Fibroblast of skin of right biceps (primary cell): ENCODE data around the gene UBR3.
A peak's percentile ranks its signal among the peaks of the same experiment; 100 is the strongest.

ENCODE experiments used
- DNase-seq: peaks from one replicate; pipeline ENCODE4 v3.0.0-alpha.2; 2013

The UBR3 gene

GRCh38 chr2:169961911-169962310 is 134.7 kb downstream of the UBR3 start:
- DNase-seq = peak; percentile 58

GRCh38 chr2:169963786-169964185 is 136.5 kb downstream of the UBR3 start:
- no peak for DNase-seq

GRCh38 chr2:169964740-169965139 is 137.5 kb downstream of the UBR3 start:
- peak; percentile 7 for DNase-seq

- DNase-seq = no peak
Observed at GRCh38 chr2:169965495-169965894, 138.2 kb downstream of the UBR3 start.

GRCh38 chr2:169966454-169966853 is 139.2 kb downstream of the UBR3 start:
- no peak for DNase-seq

GRCh38 chr2:169968743-169969142 is 141.5 kb downstream of the UBR3 start:
- DNase-seq = no peak

GRCh38 chr2:169975221-169975620 is 148.0 kb downstream of the UBR3 start:
- no peak for DNase-seq

GRCh38 chr2:169976335-169976851 is 149.1 kb downstream of the UBR3 start:
- DNase-seq = no peak

- no peak for DNase-seq
Observed at GRCh38 chr2:169977530-169977929, 150.3 kb downstream of the UBR3 start.

- no peak for DNase-seq
Observed at GRCh38 chr2:169978402-169979017, 151.3 kb downstream of the UBR3 start.

- no peak for DNase-seq
Observed at GRCh38 chr2:169979025-169979424, 151.8 kb downstream of the UBR3 start.

- DNase-seq = peak; percentile 54
Observed at GRCh38 chr2:169980001-169980400, 152.7 kb downstream of the UBR3 start.

- DNase-seq = no peak
Observed at GRCh38 chr2:169980643-169981042, 153.4 kb downstream of the UBR3 start.

- no peak for DNase-seq
Observed at GRCh38 chr2:169982929-169983328, 155.7 kb downstream of the UBR3 start.

- no peak for DNase-seq
Observed at GRCh38 chr2:169983506-169983905, 156.3 kb downstream of the UBR3 start.

- DNase-seq = no peak
Observed at GRCh38 chr2:169984145-169984544, 156.9 kb downstream of the UBR3 start.

GRCh38 chr2:169994752-169995151 is 167.5 kb downstream of the UBR3 start:
- no peak for DNase-seq

- DNase-seq = no peak
Observed at GRCh38 chr2:169997140-169997887, 170.1 kb downstream of the UBR3 start.

GRCh38 chr2:169999054-169999453 is 171.8 kb downstream of the UBR3 start:
- DNase-seq = peak; percentile 30

GRCh38 chr2:170002096-170002495 is 174.8 kb downstream of the UBR3 start:
- no peak for DNase-seq

- no peak for DNase-seq
Observed at GRCh38 chr2:170005702-170006101, 178.4 kb downstream of the UBR3 start.

- no peak for DNase-seq
Observed at GRCh38 chr2:170006587-170007325, 179.5 kb downstream of the UBR3 start.

GRCh38 chr2:170009209-170009608 is 182.0 kb downstream of the UBR3 start:
- no peak for DNase-seq

- DNase-seq = no peak
Observed at GRCh38 chr2:170012773-170013172, 185.5 kb downstream of the UBR3 start.
